KMS-11 (cell line): ENCODE measurements around the gene NPIPB2.

Experiments
- H2AFZ ChIP-seq: fragments of 200-600 bp; sonication (generic); 2 replicates; pipeline ENCODE4 v1.6.1; 2016; ENCODE audit warnings: antibody characterized with exemption, mixed run types, low read depth
- H3K27ac ChIP-seq: fragments of 200-600 bp; sonication (generic); 2 replicates; pipeline ENCODE4 v1.6.1; 2016; ENCODE audit warnings: mild to moderate bottlenecking, mixed run types
- H3K27me3 ChIP-seq: fragments of 200-600 bp; sonication (generic); 2 replicates; pipeline ENCODE4 v1.6.1; 2017; ENCODE audit warnings: mild to moderate bottlenecking, low read depth, mixed run types, moderate library complexity; ENCODE audit not compliant: insufficient read depth
- H3K36me3 ChIP-seq: fragments of 200-600 bp; sonication (generic); 2 replicates; pipeline ENCODE4 v1.6.1; 2017; ENCODE audit warnings: mild to moderate bottlenecking, mixed run types; ENCODE audit not compliant: insufficient read depth
- H3K4me1 ChIP-seq: fragments of 200-600 bp; sonication (generic); 2 replicates; pipeline ENCODE4 v1.6.1; 2016; ENCODE audit warnings: mild to moderate bottlenecking, low read depth, mixed run types; ENCODE audit not compliant: poor library complexity, severe bottlenecking
- H3K4me2 ChIP-seq: fragments of 200-600 bp; sonication (generic); 2 replicates; pipeline ENCODE4 v1.7.0; 2016; ENCODE audit warnings: mild to moderate bottlenecking, mixed run types
- H3K4me3 ChIP-seq: fragments of 200-600 bp; sonication (generic); IDR thresholded peaks from 2 replicates; pipeline ENCODE4 v1.6.1; 2017; ENCODE audit warnings: low read depth, low read length, mixed read lengths; ENCODE audit not compliant: insufficient read depth
- H3K79me2 ChIP-seq: fragments of 200-600 bp; sonication (generic); 2 replicates; pipeline ENCODE4 v1.6.1; 2016; ENCODE audit warnings: low read depth, mixed run types; ENCODE audit not compliant: insufficient read depth
- H3K9ac ChIP-seq: fragments of 200-600 bp; sonication (generic); 2 replicates; pipeline ENCODE4 v1.6.1; 2016; ENCODE audit warnings: mild to moderate bottlenecking, mixed run types
- H4K20me1 ChIP-seq: fragments of 200-600 bp; sonication (generic); 2 replicates; pipeline ENCODE4 v1.6.1; 2016; ENCODE audit warnings: mild to moderate bottlenecking, mixed run types; ENCODE audit not compliant: insufficient read depth
- CTCF ChIP-seq: fragments of 200-600 bp; sonication (generic); conservative IDR thresholded peaks from 2 replicates; pipeline ENCODE4 v1.6.1; 2017; ENCODE audit warnings: low read depth, mild to moderate bottlenecking, antibody characterized with exemption, low read length, moderate library complexity, mixed read lengths

Gene NPIPB2

GRCh38 chr16:11890231-11890965 lies 51.4 kb downstream of the NPIPB2 start:
- no peak overlapping the region for H3K4me2 ChIP-seq
- peaks cover 37% of the 10 kb centered on the region; the same call in 1 of the 2 replicates for H3K79me2 ChIP-seq
- no peak overlapping the region for H3K9ac ChIP-seq
- H2AFZ ChIP-seq, result no peak overlapping the region
- H3K36me3 ChIP-seq, result peaks cover 33% of the 10 kb centered on the region
- H3K4me1 ChIP-seq, result peaks cover 4% of the 10 kb centered on the region
- H3K27ac ChIP-seq, result no peak overlapping the region
- no peaks in the 10 kb centered on the region for H3K27me3 ChIP-seq
- no peak for TF ChIP-seq CTCF
- no peaks in the 10 kb centered on the region; the same call in 1 of the 2 replicates for H4K20me1 ChIP-seq
- no peak overlapping the region for H3K4me3 ChIP-seq

GRCh38 chr16:11886881-11887280 lies 55.0 kb downstream of the NPIPB2 start:
- H3K27ac ChIP-seq, result no peak overlapping the region
- no peak overlapping the region for H2AFZ ChIP-seq
- peaks cover 23% of the 10 kb centered on the region; the same call in 1 of the 2 replicates for H3K79me2 ChIP-seq
- H3K4me3 ChIP-seq, result no peak overlapping the region
- no peaks in the 10 kb centered on the region for H4K20me1 ChIP-seq
- no peak overlapping the region for H3K9ac ChIP-seq
- H3K4me2 ChIP-seq, result no peak overlapping the region
- peaks cover 45% of the 10 kb centered on the region for H3K36me3 ChIP-seq
- H3K4me1 ChIP-seq, result no peaks in the 10 kb centered on the region
- TF ChIP-seq CTCF, result no peak
- H3K27me3 ChIP-seq, result no peaks in the 10 kb centered on the region

- Histone ChIP-seq H3K36me3 (peaks cover 51% of the 10 kb centered on the region; the same call in 1 of the 2 replicates), H3K27me3 (no peaks in the 10 kb centered on the region), H2AFZ (no peak overlapping the region), H4K20me1 (no peaks in the 10 kb centered on the region), H3K9ac (no peak overlapping the region), H3K27ac (no peak overlapping the region), H3K4me3 (no peak overlapping the region), H3K4me1 (no peaks in the 10 kb centered on the region), H3K4me2 (no peak overlapping the region), H3K79me2 (peaks cover 29% of the 10 kb centered on the region; the same call in 1 of the 2 replicates)
- TF ChIP-seq CTCF, result no peak
Measured at GRCh38 chr16:11884035-11884434, 57.8 kb downstream of the NPIPB2 start.

GRCh38 chr16:11880007-11880406 lies 61.8 kb downstream of the NPIPB2 start:
- no peak for TF ChIP-seq CTCF
- Histone ChIP-seq H3K36me3 (peaks cover 45% of the 10 kb centered on the region; the same call in 1 of the 2 replicates), H3K27ac (no peak overlapping the region), H2AFZ (no peak overlapping the region), H3K9ac (no peak overlapping the region), H3K4me2 (no peak overlapping the region), H3K4me1 (no peaks in the 10 kb centered on the region), H3K4me3 (no peak overlapping the region), H3K27me3 (no peaks in the 10 kb centered on the region), H3K79me2 (peaks cover 13% of the 10 kb centered on the region; the same call in 1 of the 2 replicates), H4K20me1 (peaks cover 3% of the 10 kb centered on the region; the same call in 1 of the 2 replicates)
